SJCRH30 (cell line): ENCODE data around the gene PCDHGA5. TPM values are rescaled to one million over a fixed set of nuclear protein-coding genes. Genes with fewer than 3 reads are reported as not detected.
A peak's percentile ranks its signal among the peaks of the same experiment; 100 is the strongest.
"Not testable (repeated sequence)": the region's sequence is repeated elsewhere in the genome, so short reads cannot be mapped to it uniquely, and the experiment has no call there.

ENCODE experiments used
- DNase-seq, 2 experiments: peaks; one replicate each; pipeline ENCODE4 v3.0.0-alpha.2; 2015 to 2020
- H3K27ac ChIP-seq: fragments of 250-450 bp; sonication (Bioruptor Pico); 2 replicates; pipeline ENCODE4 v1.5.1; 2020; ENCODE audit warnings: mild to moderate bottlenecking, moderate library complexity
- H3K27me3 ChIP-seq: fragments of 250-450 bp; sonication (Bioruptor Pico); 2 replicates; pipeline ENCODE4 v1.5.1; 2020; ENCODE audit warnings: mild to moderate bottlenecking, moderate library complexity
- H3K36me3 ChIP-seq: fragments of 250-450 bp; sonication (Bioruptor Pico); 2 replicates; pipeline ENCODE4 v1.5.1; 2020; ENCODE audit warnings: mild to moderate bottlenecking, moderate library complexity
- H3K4me1 ChIP-seq: fragments of 250-450 bp; sonication (Bioruptor Pico); 2 replicates; pipeline ENCODE4 v1.5.1; 2020; ENCODE audit warnings: mild to moderate bottlenecking, moderate library complexity
- H3K4me3 ChIP-seq: fragments of 250-450 bp; sonication (Bioruptor Pico); 2 replicates; pipeline ENCODE4 v1.5.1; 2020; ENCODE audit warnings: mild to moderate bottlenecking, moderate library complexity
- H3K9me3 ChIP-seq: fragments of 250-450 bp; sonication (Bioruptor Pico); replicated peaks from 2 replicates; pipeline ENCODE4 v1.5.1; 2020; ENCODE audit warnings: mild to moderate bottlenecking, moderate library complexity
- total RNA-seq: library from RNA; depleted of rRNA; stranded (reverse); fragments of >200 nt; shearing (Covaris generic); gene quantifications from 2 replicates; pipeline ENCODE4 v1.2.3, GENCODE V29; 2014; rRNA removed

Gene PCDHGA5
- 4.7 and 6.9 TPM in 2 replicates for total RNA-seq

DNA sequence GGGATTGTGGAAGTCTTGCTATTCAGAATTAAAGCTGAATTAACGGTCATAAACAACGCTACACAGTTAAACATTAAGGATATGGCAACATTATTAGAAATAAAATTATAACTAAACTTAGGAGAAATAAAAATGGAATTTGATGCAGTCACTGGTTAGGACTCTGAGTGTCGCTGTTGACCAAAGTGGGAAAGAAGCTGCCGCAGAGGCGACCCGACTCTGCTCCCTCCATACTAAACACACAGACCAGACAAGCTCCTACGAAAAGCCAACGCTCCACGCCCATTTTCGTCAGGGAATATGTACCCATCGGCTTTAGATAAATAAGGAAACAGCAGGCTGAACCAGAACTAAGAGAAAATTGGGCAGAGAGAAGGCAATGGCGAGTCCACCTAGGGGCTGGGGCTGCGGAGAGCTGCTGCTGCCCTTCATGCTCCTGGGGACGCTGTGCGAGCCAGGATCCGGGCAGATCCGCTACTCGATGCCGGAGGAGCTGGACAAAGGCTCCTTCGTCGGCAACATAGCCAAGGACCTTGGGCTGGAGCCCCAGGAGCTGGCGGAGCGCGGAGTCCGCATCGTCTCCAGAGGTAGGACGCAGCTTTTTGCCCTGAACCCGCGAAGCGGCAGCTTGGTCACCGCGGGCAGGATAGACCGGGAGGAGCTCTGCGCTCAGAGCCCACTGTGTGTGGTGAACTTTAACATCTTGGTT, at the start of gene PCDHGA5:
Gene PCDHGA5, plus strand, starts transcription at position 211 of the 709 bp plus-strand sequence. Its CDS starts 169 bp downstream, at position 380.
- Histone ChIP-seq H3K36me3 (peaks cover 67% of the 10 kb centered on the region), H3K9me3 (peaks cover 20% of the 10 kb centered on the region), H3K27ac (no peak within 1 kb of the TSS), H3K27me3 (no peaks in the 10 kb centered on the region), H3K4me1 (no peaks in the 10 kb centered on the region), H3K4me3 (no peak within 1 kb of the TSS)
- DNase-seq: no peak

DNA sequence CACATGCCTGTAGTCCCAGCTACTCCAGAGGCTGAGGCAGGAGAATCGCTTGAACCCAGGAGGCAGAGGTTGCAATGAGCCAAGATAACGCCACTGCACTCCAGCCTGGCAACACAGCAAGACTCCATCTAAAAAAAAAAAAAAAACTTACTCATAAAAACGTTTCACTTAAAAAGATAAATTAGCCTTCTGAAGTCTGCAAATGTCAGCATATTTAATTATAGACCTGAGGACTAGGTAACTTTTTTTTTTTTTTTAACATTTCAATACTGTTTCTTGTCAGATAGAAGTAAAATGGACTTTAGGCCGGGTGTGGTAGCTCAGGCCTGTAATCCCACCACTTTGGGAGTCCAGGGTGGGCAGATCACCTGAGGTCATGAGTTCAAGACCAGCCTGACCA, 47.0 kb upstream of the PCDHGA5 start:
- Histone ChIP-seq H3K9me3 (peaks cover 34% of the 10 kb centered on the region), H3K36me3 (peaks cover 40% of the 10 kb centered on the region)
- not testable (repeated sequence) for H3K27me3 ChIP-seq, H3K27ac ChIP-seq, H3K4me3 ChIP-seq, H3K4me1 ChIP-seq, DNase-seq

DNA sequence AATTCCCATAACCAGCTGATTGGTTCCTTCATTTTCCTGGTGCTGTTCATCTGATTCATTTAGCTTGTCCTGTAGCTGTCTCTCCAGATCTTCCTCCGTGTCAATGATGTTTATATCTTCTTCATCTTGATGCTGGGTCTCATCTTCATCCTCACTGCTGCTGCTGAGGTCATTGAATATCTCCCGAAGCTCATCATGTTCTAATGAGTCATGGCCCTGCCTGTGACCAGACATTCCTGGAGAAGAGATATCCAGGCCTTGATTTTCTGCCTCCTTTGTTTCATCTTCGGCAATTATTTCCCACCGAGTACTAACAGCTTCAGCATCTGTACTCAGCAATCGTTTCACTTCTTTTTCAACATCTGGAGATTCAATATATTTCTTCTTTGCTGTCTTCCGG, 44.8 kb upstream of the PCDHGA5 start:
- H3K27me3 ChIP-seq: no peaks in the 10 kb centered on the region
- no peak overlapping the region for H3K4me3 ChIP-seq
- H3K27ac ChIP-seq: no peak overlapping the region
- peaks cover 40% of the 10 kb centered on the region for H3K36me3 ChIP-seq
- DNase-seq: no peak
- H3K9me3 ChIP-seq: peaks cover 37% of the 10 kb centered on the region
- H3K4me1 ChIP-seq: no peaks in the 10 kb centered on the region

DNA sequence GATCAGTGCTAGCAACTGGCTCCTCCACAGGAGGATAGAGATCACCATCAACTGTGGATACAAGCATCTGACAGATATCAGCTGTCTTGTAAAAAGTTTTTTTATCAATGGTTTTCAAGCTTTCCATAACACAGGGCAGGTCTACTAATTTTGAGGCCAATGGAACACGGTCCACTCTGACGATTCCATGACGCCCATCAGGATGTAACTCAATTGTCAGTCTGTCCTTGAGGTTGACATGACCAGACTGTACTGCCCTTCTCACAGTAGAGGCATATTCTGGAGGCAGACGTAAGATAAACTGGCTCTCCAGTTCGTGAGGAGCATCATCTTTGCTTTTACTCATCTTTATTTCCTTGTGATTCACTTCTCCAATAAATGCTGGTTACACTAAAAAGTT, 44.3 kb upstream of the PCDHGA5 start:
- Histone ChIP-seq H3K9me3 (peaks cover 37% of the 10 kb centered on the region), H3K27me3 (no peaks in the 10 kb centered on the region), H3K27ac (peak overlapping the region; percentile 94), H3K4me3 (peak overlapping the region; percentile 82), H3K4me1 (no peaks in the 10 kb centered on the region), H3K36me3 (peaks cover 40% of the 10 kb centered on the region)
- DNase-seq: no peak

DNA sequence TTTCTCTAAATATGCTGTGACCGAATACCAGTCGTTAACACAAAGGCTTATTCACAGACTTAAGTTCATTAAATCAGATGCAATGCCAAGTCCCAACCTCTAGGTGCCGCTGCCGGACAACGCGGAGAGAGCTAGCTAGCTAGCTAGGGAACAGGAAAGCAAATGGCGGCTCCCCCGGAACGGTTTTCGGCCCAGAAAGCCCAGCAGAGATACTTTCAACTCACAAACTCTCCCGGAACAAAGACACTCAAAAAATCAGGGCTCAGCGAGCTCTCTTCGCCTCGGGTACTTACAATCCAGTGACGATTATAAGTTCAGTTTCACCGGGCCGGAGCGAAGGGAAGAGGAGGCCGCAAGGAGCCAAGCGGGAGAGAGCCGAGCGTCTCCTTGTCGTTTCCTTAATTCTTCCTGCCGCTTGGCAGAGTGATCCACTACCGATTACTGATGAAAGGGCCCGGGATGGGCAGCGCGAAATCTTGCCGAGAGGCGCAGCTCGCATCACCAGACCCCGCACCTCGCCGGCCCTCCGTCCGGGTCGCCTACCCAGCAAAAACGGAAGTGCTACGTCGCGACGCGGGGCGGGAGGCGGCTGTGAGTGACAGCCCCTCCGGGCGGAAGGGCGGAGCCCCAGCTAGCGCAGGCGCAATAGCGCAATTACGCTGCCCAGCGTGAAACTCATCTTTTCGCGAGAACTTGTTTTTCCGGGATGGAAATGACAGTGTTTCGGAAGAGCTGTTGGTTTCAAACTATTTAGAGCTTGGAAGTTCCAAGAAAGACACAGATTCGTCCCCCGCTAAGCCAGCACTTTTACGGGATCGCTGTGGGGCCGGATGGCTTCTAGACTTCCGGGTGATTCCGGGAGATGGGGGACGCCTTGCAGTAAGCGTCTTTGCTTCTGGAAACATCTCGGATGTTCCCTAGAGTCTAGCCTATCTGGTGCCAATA, 43.5 kb upstream of the PCDHGA5 start, which contains the start of gene TAF7:
Gene TAF7, minus strand, starts transcription at position 560 of the 945 bp plus-strand sequence. CDS start 740 bp downstream, outside the sequence.
- Histone ChIP-seq H3K27ac (peak within 1 kb of the TSS; percentile 94), H3K36me3 (peaks cover 40% of the 10 kb centered on the region), H3K4me3 (peak within 1 kb of the TSS; percentile 82), H3K27me3 (no peaks in the 10 kb centered on the region), H3K4me1 (no peaks in the 10 kb centered on the region), H3K9me3 (peaks cover 37% of the 10 kb centered on the region)
- DNase-seq: peak; percentile 94 to 97

DNA sequence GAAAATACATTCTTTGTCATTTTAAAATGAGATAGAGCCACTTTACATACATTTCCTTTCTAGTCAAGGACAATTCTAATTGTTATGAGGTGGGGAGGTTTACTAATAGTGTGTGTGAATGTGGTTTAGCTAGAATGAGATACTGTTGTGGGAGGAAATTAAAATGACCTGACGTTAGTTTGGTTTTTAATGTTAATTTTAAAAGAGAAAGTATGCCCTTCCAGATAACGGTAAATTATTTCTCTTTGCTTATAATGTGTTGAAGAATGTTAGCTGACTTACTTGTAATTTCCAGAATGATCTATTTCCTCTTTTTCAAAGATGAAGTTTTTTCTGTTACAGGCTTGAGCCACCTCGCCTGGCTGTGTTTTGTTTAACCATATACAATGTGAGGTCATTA, 41.7 kb upstream of the PCDHGA5 start:
- Histone ChIP-seq H3K4me1 (no peaks in the 10 kb centered on the region), H3K36me3 (peaks cover 26% of the 10 kb centered on the region), H3K9me3 (peaks cover 31% of the 10 kb centered on the region), H3K4me3 (no peak overlapping the region), H3K27me3 (no peaks in the 10 kb centered on the region), H3K27ac (no peak overlapping the region)
- no peak for DNase-seq

DNA sequence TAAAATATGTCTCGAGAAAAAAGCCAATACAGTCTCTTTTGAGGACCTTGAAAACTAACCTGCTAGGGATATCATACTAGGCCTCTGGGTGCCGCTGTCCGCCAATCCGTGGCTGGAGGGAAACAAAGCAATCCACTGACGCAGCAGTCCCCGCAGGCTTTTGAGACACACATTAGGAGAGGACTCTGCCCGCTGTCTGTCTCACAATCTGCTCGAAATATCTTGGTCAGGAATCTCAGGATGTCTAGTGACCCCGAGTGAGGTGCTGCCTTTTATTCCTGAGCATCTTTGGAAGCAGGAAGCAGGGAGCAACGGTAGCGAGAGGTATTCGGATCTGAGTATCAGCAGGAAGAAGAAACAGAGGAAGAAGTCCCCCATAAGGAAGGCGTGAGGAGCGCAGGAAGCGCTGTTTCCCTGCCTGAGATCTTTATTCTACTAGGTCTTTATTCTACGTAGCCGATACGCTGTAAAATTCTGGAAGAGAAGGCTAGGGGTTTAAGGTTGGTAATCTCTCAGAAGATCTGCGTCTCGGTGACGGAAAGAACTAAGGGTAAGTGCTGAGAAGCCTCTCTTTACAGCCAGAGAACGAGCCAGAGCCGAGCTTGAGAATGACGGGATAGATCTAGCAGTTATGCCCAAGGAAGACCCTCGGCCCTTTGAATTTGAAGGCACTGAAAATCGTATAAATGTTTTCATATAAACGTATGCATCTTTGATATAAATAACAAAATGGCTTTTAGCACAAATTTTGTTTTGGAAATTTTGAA, 37.7 kb upstream of the PCDHGA5 start:
- H3K36me3 ChIP-seq: no peaks in the 10 kb centered on the region
- H3K27ac ChIP-seq: no peak overlapping the region
- no peak overlapping the region for H3K4me3 ChIP-seq
- no peaks in the 10 kb centered on the region for H3K4me1 ChIP-seq
- no peak for DNase-seq
- H3K27me3 ChIP-seq: no peaks in the 10 kb centered on the region
- peaks cover 10% of the 10 kb centered on the region; the same call in 1 of the 2 replicates for H3K9me3 ChIP-seq

DNA sequence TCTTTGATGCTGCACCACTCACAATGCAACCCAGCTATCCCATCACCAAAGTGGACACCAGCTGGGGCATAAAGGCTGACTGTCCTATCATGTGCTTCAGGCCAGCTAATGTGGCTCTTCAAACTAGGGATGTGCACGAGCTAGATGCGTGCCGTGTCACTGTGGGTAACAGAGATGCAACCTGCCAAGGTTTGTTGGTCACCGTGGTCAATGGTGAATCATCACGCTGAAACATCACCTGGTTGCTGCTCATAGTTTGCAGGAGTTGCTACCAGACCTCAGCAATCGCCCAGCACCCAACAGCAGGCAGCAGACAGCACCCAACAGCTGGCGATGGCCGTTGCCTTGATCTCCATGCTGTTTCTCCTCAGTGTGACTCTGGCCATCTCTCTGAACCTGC, 35.7 kb upstream of the PCDHGA5 start:
- Histone ChIP-seq H3K4me3 (no peak overlapping the region), H3K36me3 (no peaks in the 10 kb centered on the region), H3K4me1 (no peaks in the 10 kb centered on the region), H3K27ac (no peak overlapping the region), H3K27me3 (no peaks in the 10 kb centered on the region), H3K9me3 (peaks cover 5% of the 10 kb centered on the region; the same call in 1 of the 2 replicates)
- no peak for DNase-seq

DNA sequence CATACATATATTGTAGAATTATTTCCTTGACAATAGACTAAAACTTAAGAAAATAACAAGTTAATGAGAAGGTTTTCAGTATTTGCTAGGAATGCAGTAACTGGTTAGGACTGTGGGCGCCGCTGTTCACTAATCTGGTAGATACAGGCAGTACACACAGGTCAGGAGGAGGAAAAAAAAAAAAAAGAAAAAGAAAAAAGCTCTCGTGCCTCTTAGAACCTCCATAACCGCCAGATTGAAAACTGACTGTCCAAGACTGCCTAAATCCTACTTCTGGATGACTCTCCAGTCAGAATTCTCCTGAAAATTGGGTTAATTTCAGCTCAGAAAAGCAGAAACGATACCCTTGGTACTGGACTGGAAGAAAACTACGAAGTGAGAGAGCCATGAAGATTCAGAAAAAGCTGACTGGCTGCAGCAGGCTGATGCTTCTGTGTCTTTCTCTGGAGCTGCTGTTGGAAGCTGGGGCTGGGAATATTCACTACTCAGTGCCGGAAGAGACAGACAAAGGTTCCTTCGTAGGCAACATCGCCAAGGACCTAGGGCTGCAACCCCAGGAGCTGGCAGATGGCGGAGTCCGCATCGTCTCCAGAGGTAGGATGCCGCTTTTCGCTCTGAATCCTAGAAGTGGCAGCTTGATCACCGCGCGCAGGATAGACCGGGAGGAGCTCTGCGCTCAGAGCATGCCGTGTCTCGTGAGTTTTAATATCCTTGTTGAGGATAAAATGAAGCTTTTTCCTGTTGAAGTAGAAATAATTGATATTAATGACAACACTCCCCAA, 33.5 kb upstream of the PCDHGA5 start, which contains the start of gene PCDHGA1:
Gene PCDHGA1, plus strand, starts transcription at position 216 of the 782 bp plus-strand sequence.
- Histone ChIP-seq H3K27me3 (no peaks in the 10 kb centered on the region), H3K4me3 (peak within 1 kb of the TSS; percentile 56), H3K36me3 (no peaks in the 10 kb centered on the region), H3K9me3 (peaks cover 9% of the 10 kb centered on the region; the same call in 1 of the 2 replicates), H3K27ac (peak within 1 kb of the TSS; percentile 38; the same call in 1 of the 2 replicates), H3K4me1 (no peaks in the 10 kb centered on the region)
- peak; percentile 62 to 74 for DNase-seq

DNA sequence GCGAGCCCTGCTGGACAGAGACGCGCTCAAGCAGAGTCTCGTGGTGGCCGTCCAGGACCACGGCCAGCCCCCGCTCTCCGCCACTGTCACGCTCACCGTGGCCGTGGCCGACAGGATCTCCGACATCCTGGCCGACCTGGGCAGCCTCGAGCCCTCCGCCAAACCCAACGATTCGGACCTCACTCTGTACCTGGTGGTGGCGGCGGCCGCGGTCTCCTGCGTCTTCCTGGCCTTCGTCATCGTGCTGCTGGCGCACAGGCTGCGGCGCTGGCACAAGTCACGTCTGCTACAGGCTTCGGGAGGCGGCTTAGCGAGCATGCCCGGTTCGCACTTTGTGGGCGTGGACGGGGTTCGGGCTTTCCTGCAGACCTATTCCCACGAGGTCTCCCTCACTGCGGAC, 31.4 kb upstream of the PCDHGA5 start:
- H3K9me3 ChIP-seq: peaks cover 13% of the 10 kb centered on the region; the same call in 1 of the 2 replicates
- not testable (repeated sequence) for DNase-seq, H3K36me3 ChIP-seq

DNA sequence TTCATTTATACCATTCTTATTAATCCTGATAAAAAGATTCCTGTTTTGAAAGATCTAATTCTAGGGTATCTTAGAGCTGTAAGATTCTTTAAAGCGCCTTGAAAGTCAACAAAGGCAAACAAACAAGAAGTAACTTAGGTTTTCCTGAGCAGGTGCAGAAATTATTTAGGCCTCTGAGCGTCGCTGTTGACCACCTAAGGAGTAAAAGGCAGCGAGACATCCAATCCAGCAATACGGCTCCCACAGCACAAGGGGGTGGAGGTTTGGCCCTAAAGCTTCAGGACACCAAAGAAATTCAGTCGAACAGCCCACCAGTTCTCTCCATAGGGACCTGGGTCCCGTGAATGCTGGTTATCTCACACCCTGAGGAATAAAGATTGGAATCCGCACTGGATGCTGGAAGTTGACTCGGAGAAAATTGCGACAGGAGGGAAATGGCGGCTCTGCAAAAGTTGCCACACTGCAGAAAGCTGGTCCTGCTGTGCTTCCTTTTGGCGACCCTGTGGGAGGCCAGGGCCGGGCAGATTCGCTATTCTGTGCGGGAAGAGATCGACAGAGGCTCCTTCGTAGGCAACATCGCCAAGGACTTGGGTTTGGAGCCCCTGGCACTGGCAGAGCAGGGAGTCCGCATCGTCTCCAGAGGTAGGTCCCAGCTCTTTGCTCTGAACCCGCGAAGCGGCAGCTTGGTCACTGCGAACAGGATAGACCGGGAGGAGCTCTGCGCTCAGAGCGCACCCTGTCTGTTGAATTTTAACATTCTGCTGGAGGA, 25.2 kb upstream of the PCDHGA5 start, which contains the start of gene PCDHGA2:
Gene PCDHGA2, plus strand, starts transcription at position 223 of the 769 bp plus-strand sequence.
- no peak within 1 kb of the TSS for H3K27ac ChIP-seq
- DNase-seq: peak; percentile 31 to 57

More for the DNA sequence above, 31.4 kb upstream of the PCDHGA5 start:
- not testable (repeated sequence) for H3K4me1 ChIP-seq, H3K4me3 ChIP-seq, H3K27me3 ChIP-seq, H3K27ac ChIP-seq

DNA sequence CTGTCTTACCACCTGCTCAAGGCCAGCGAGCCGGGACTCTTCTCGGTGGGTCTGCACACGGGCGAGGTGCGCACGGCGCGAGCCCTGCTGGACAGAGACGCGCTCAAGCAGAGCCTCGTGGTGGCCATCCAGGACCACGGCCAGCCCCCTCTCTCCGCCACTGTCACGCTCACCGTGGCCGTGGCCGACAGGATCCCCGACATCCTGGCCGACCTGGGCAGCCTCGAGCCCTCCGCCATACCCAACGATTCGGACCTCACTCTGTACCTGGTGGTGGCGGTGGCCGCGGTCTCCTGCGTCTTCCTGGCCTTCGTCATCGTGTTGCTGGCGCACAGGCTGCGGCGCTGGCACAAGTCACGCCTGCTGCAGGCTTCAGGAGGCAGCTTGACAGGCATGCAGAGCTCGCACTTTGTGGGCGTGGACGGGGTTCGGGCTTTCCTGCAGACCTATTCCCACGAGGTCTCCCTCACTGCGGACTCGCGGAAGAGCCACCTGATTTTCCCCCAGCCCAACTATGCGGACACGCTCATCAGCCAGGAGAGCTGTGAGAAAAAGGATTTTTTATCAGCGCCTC, 23.1 kb upstream of the PCDHGA5 start:
- not testable (repeated sequence) for H3K4me1 ChIP-seq, H3K27ac ChIP-seq, H3K36me3 ChIP-seq, H3K9me3 ChIP-seq, H3K4me3 ChIP-seq, H3K27me3 ChIP-seq, DNase-seq

More for the DNA sequence above, 25.2 kb upstream of the PCDHGA5 start, which contains the start of gene PCDHGA2:
- 0 out of 2 replicates have a peak, but pooled peaks cover 4% of the 10 kb centered on the region for H3K9me3 ChIP-seq
- no peaks in the 10 kb centered on the region for H3K4me1 ChIP-seq
- H3K36me3 ChIP-seq: no peaks in the 10 kb centered on the region
- H3K4me3 ChIP-seq: no peak within 1 kb of the TSS
- H3K27me3 ChIP-seq: no peaks in the 10 kb centered on the region
